ENCODE measurements around the gene GNG7.
"Not testable (repeated sequence)": the region's sequence is repeated elsewhere in the genome, so short reads cannot be mapped to it uniquely, and the experiment has no call there.

GNG7 gene

DNA sequence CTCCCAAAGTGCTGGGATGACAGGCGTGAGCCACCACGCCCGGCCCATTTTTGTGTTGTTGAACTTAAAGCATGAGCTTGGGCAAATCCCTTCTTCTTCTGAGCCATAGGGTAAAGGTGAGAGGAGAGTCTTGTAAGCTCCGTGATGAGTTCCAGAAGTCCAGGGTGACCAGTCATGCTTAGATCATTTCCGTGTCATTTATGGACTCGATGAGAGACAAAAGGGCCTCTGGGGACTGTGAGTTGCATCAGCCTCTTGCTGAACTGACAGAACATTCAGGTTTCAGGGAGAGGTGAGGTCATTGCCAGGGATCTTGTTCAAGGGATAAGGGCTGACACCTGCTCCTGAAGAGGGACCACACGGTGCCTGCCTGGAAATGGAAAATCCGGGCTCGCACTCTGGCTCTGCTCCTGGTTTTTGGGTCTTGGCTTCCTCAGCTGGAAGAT lies 173.0 kb downstream of the GNG7 start:
- no peak for DNase-seq

DNA sequence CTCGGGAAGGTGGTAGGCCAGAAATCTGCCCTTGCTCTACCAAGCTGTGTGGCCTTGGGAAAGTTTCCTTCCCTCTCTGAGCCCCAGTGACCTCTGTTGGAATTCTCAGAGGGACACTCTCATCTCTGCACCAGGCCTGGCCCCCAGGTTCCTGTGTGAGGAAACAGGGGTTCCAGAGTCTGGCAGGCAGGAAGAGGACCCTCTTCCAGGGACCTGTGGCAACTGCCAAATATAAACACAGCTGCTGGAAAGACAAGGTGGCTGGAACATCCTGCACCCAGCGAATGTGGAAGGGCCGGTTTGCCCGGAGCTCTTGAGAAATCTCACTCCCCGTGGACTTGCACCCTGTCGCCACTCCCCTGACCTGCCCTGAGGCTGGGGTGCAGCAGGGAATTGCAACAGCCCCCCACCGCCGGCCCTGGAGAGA lies 173.8 kb downstream of the GNG7 start:
- no peak for DNase-seq

DNA sequence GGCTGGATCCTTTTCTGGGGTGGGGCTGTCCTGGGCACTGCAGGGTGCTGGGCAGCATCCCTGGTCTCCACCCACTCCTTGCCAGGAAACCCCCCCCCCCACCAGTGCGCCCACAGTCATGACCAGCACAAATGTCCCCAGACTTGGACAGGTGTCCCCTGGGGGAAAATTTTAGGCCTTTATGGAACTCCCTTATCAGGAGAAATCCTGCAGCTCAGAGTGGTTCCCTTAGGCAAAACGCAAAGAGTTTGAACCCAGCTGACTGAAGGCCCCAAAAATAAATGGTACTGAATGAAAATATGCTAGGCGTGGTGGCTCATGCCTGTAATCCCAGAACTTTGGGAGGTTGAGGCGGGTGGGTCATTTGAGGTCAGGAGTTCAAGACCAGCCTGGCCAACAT lies 174.8 kb downstream of the GNG7 start:
- DNase-seq, result no peak

DNA sequence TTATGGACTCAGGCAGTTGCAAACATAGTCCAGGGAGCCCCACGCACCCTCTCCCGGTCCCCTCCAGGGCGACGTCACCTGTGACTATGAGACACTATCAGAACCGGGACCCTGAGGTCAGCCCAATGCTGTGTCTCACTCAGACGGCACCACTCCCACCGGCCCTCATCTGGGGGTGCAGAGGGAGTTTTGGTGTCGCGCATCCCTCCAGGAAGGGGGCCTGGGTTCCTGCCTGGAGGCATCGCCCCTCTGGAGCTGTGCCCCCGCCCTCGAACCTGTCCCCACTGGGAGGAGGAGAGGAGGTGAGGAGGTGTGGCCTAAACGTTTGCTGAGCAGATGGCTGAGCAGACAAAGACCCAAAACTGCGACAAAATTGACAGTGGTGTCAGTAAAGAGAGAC lies 175.3 kb downstream of the GNG7 start:
- DNase-seq, result no peak

DNA sequence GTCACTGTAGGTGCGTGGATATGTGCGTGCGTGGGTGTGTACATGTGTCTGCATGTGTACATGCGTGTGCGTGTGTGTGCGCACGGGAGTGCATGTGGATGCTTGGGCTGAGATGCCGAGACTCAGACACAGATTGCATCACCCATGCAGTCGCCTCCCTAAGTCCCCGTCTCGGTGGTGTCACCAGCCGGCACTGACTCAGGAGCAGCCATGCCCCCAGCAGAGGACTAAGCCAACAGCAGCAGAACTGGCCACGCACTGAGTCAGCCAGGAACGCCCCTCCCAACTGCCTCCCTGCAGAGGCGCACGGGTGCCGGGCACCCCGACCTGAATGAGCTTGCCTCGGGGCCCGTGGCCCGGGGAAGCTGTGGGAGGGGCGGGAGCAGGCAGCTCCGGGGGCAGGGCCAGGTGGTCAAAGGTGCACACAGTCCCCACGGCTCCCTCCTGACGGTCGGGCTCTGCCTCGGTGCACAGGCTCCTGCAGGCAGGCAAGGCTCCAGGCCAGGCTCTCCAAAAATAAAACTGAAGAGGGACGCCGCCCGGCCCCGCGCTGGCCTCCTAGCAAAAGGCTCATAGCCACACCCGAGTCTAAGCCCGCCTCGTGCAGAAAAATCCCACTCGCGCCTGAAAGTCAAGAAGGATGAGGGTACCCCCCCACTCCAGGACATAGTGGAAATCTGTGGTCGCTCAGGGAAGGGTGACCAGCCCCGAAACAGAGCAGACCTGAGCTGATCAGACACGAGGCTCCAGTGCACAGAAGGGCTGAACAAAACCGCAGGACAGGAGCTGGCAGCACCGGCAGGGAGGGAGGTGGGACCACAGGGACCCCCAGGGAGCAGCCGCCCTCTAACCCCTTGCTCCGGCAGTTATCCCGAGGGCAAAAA lies 177.4 kb downstream of the GNG7 start:
- DNase-seq, result no peak

DNA sequence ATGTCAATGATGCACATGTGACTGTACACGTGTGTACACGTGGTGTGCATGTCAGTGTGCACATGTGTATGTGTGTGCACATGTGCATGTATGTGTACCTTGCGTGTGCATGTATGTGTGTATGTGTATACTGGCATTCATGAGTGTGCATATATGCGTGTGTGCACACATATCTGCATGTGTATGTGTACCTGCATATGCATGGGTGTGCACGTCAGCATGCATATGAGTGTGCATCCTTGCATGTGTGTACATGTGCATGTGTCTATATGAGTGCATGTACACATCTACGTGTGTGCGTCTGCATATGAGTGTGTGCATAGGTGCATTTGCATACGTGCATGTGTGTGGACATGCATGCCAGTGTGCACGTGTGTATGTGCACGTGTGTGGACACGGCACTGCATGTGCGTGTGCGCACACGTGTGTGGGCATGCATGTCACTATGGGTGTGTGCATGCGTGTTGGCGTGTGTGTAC lies 178.1 kb downstream of the GNG7 start:
- no peak for DNase-seq

DNA sequence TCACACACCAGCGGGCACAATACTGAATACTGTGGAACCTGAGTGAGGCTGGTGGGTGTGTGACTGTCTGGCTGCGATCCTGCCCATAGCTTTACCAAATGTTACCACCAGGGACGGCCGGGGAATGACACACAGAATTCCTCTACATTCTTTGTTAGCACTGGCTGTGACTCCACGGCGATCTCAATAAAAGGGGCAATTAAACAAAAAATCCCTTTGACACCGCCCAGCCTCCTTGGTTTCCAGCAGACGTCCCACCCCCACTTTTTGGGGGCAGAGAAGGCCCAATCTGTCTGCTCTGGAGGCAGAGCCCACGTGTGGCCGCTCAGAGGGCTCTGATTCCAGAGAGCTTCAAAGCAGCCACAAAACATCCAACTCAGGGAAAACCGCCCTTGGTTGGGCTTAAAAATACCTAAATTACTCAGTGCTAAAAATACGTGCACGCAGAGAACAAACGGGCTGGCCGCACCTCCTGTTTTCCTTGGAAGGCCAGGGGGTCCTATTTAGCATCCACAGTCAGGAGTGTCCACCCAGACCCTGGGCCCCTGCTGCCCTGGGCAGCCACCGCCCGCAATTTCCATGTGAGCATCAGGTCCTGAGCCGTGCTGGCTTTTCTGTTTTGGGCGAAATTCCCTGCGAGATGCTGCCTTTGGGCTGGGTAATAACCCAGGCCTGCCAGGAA lies 178.7 kb downstream of the GNG7 start:
- DNase-seq, result no peak

DNA sequence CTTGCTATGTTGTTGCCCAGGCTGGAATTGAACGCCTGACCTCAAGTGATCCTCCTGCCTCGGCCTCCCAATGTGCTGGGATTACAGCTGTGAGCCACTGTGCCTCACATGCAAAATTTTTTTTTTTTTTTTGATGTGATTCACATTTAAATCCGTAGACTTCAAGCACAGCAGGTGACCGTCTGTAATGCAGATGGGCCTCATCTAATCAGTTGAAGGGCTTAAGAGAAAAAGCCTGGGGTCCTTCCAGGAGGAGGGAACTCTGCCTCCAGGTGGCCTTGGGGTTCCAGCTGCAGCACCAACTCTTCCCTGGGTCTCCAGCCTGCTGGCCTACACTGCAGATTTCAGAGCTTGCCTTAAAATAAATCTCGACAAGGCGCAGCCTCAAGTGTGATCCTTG lies 183.0 kb downstream of the GNG7 start:
- DNase-seq, result no peak

DNA sequence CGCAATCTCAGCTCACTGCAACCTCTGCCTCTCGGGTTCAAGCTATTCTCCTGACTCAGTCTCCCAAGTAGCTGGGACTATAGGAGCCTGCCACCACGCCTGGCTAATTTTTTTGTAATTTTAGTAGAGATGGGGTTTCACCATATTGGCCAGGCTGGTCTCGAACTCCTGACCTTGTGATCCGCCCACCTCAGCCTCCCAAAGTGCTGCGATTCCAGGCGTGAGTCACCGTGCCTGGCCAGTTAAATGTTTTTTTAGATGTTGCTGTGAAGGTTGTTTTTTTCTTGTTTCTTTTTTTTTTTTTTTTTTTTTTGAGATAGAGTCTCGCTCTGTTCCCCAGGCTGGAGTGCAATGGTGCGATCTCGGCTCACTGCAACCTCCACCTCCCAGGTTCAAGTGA lies 183.6 kb downstream of the GNG7 start:
- DNase-seq, result not testable (repeated sequence)

DNA sequence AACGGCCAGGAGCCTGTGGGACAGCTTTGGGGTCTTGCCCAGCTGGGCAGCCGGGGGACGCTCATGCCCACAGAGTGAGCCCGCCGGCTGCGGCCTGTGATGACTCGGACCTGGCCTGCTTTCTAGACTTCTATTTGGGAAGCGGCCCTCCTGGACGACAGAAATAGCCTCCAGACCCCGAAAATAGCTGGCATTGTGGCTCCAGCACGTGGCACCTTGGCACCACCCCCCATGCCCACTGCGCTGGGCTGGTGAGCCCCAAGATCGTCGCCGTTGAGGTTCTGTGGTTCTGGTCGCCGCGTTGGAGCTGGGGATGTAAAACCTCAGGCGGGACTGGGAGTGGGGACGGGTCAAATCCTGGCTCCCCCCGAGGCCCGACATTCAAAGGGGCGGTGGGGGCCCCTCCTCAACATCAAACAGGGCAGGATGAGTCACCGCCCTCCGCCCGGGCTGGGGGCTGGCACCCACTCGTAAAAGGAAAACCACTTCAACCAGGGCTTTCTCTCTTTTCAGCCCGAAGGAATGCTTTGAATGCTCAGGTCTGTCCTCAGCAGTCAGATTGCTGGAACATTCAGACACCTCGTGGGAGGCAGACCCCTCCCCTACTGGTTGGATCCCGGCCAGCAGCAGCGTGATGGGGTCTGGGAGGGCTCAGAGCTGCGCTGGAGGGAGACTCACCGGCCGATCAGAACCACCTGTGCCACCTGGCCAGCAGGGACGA lies 184.5 kb downstream of the GNG7 start:
- no peak for DNase-seq

DNA sequence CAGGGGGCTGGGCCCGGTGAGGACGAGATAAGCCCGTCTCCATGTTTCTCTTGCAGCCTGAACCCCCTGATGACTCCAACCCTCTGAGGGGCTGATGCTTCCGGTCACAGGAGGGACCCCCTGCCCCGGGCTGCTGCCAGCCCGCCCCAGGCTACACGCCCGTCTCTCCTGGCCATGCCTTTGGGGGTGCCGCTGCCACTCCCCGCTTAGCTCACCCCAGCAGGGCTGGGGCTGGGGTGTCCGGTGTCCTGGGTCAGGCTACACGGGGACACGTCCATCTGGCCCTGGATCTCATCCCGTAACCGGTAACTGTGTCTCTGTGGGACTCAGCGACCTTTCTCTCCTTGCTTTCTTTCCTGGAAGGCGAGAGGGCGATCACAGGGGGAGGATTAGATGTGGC lies 185.8 kb downstream of the GNG7 start:
- DNase-seq, result no peak

DNA sequence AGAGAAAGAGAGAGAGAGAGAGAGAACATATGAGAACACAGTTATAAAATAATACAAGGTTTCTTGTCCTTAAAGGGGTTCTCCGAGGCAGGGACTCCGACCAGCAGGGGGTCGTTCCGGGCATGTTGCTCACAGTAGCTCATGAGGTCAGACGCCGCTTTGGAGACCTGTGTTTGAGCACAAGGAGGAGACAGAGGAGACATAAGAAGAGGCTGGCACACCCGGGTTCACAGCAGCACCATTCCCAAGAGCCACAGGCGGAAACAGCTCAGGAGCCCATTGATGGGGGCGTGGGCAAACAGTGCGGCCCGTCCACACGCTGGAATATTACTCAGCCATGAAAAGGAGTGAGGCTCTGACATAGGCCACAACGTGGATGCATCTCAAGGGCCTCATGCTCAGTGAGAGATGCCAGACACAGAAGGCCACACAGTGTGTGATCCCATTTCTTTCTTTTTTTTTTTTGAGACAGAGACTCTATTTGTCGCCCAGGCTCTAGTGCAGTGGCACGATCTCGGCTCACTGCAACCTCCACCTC lies 187.4 kb downstream of the GNG7 start:
- no peak for DNase-seq

DNA sequence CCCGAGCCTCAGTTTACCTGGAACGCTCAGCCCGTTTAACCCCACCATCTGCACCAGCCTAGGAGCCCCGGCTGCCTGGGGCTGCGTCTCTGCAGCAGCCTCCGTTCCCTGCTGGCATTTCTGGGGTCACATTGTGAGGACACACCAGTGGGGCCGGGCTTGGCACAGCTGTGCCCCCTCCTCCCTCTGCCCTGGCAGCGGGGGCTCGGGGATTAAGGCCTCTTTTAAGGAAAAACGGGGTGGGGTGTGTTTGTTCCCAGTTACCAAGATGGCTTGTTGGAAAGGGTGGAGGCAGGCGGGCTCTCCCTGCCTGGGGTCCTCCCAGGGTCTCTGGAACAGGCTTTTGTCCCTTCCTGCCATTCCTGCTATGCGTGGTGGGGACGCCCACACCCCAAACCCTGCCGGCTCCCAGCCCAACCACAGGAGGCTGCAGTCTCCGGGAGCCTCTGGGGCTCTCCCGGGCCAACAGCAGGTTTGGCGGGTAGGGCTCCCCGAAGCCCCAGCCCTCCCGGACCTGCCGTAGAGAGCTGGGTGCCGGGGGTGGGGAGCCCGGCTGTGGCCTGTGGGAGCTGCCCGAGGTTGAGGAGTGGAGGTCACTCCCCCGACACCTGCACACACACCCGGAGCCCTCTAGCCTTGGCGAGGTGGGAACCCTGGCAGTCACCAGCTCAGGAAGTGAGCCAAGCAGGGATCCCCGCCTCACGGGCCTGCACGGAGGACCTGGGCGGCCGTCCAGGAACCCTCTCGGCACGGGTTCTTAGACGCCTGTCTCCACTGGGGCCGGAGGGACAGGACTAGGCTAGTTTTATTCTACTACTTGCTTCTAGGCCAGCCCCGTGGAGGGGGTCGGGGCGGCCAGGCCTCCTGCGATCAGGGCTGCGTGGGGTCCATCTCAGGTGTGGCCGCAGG lies 189.7 kb downstream of the GNG7 start:
- DNase-seq, result no peak

DNA sequence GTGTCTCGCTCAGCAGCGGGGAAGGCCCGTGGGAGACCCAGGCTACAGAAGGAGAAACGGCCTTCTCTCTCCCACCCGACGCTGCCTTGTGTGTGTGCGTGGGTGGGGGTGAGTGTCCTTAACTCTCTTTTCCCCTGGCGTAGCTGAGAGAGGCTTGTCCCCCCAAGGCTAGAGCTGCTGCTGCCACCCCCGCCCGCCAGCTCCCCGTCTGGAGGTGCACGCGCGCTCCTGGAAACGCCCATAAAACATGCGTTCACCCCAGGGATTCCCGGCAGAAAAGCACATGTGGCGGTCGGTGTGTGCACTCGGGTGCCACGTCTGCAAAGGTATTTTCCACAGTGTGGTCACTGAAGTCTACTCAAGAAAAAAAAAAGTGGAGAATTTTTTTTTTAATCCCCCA lies 190.5 kb downstream of the GNG7 start:
- DNase-seq, result no peak

DNA sequence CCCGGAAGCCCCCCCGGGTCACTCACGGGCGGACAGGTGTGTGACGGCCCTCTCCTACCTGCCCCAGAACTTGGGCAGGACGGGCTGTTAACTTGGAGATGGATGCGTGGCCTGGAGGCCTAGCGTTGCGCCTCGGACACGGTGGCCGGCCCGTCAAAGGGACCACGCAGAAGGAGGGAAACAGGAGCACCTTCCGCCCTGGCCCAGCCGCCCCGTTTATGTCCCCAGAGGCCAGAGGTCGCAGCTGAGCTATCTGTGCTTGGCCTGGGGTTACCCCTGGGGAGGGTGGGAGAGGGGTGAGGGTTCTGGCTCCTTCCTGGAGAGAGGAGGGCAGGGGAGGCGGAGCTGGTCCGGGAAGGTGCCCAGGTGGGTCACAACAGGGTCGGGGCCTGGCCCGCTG lies 190.9 kb downstream of the GNG7 start:
- no peak for DNase-seq

DNA sequence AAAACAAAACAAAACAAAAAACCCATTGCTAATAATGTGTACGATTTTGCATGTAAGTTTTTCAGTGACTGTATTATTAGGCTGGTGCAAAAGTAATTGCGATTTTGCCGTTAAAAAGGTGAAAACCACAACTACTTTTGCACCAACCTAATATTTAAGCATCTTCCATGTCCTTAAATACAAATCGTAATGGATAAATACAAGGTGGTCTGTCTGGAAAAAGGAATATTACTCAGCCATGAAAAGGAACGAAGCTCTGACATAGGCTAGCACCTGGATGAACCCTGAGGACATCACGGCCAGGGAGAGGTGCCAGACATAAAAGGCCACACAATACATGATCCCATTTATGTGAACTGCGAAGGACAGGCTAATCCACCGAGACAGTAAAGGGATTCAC lies 193.4 kb downstream of the GNG7 start:
- DNase-seq, result no peak

DNA sequence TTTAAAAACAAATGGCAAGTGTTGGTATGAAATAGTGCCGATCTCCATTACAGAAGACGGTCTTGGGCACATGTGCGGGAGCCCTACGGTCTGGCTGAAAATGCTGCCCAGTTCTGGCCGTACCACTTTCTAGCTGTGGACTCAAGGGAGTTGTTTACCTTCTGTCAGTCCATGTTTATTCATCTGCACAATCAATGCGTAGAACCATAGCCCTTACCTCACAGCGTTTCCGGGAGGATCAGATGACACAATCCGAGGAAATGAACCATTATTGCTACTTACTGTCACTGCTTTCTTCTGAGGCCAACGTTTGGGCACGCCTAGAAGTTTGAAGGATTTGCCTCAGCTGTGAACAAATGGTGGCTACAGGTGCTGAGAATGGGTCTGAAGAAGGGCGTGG lies 195.4 kb downstream of the GNG7 start:
- no peak for DNase-seq

DNA sequence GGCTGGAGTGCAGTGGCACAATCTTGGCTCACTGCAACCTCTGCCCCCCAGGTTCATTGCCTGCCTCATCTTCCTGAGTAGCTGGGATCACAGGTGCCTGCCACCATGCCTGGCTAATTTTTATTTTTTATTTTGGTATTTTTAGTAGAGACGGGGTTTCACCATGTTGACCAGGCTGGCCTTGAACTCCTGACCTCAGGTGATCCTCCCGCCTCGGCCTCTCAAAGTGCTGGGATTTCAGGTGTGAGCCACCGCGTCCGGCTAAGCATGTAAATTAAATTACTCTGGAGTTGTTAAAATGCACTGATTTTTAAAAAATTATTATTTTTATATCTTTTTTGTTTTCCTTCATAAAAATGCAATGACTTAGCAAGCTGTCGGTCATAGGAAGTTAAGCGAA lies 195.8 kb downstream of the GNG7 start:
- not testable (repeated sequence) for DNase-seq

DNA sequence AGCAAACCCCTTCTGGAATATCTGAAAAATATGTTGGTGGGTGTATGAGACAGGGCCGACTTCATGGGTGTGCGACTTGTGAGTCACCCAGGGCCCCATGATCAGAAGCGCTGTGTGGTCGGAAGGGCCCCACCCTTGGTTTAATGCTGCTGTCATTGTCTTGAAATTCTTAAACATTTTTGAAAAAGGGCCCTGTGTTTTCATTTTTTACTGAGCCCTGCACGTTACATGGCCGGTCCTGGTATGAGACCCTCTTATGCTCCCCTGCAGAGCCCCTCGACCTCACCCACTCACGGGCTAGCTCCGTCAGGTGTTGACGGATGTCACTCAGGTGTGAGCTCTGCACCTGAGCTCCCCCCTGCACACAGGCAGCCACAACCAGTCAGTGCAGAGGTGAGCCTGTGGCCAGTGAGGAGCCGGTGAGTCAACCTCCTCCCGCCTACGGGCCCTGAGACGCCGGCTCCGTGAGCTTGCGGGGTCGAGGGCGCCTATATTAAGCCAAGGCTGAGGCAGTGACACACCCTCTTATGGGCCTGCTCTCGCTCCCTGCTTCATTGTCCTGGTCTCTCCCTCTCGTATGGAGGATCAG lies 198.9 kb downstream of the GNG7 start:
- peak; percentile 48 to 58 for DNase-seq

DNA sequence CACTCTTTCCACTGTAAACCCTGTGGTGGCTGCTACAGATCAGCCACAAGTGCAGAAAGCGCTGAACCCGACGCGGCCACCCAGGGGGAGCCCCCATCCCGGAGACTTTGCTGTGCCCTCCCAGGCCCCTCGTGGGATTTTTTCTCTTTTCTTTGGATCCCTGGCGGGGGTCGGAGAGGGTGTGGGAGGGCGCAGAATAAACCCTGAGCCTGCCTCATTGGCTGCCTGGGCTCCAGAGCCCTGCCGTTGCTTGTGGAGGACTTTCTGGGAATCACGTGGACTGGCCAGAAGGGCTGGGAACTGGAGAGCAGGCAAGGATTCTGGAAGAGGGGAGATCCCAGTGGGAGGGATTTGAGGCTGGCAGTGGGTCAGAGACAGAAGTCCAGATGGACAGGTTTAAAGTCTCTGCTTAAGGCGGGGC lies 201.6 kb downstream of the GNG7 start:
- no peak for DNase-seq

DNA sequence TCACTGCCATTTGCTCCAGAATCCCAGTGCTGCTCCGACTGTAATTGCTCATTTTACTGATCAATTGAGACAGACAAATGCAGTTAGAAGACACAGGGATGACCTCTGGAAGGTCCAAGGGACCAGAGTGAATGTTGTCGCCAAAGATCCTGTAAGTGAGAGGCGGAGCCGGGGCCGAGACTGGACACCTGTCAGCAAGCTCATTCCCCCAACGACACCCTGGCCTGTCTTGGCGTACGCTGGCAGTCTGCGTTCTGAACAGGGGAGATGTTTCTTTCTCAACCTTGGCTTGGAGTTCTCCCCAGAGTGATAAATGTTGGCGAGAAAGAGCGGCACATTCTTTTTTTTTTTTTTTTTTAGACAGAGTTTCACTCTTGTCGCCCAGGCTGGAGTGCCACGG lies 202.3 kb downstream of the GNG7 start:
- no peak for DNase-seq

DNA sequence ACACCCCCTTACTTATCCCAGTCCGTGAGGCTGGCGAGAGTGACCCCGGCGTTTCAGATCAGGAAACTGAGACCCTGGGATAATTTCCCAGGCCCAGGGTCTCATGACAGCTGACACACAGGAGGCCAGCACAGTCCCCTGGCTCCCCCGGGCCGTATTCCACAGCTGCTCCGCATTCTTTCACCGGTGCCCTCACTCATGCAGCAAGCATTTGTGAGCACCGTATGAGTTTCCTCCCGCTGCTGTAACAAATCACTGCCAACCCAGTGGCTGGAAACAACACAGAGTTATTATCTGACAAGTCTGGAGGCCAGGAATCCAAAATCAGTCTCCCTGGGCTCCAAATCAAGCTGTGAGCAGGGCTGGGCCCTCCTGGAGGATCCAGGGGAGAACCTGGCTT lies 205.3 kb downstream of the GNG7 start:
- DNase-seq, result no peak
